Fibroblast of upper back skin (primary cell): Measurements from ENCODE around the gene NRDE2.
"Not testable (repeated sequence)": the region's sequence is repeated elsewhere in the genome, so short reads cannot be mapped to it uniquely, and the experiment has no call there.

ENCODE experiments used
- DNase-seq: peaks from one replicate; pipeline ENCODE4 v3.0.0-alpha.2; 2013

Gene NRDE2

DNA sequence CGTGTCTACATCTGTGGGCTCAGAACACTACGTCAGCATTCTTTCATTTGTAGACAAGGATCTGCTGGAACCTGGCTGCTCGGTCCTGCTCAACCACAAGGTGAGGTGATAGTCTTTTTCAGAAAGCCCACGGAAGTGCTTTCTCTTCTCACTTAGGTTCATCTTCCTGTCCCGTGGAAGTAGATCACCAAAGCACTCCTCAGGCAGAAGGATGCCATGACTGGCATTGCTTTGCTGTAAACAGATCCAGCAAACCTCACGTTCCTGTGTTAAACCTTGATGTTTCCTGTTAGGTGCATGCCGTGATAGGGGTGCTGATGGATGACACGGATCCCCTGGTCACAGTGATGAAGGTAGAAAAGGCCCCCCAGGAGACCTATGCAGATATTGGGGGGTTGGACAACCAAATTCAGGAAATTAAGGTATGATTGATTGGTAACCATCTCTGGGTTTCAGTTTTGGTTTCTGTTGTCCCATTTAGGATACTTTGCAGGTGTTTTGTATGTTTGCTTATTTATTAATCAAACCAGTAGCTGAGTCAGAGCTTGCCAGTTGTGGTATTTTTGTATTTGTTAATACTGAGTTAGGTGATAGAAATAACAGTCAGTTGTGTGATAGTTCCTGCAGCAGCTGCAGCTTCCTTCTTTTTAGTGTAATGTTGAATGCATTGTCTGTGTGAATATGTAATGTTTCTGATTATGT lies 67.8 kb downstream of the NRDE2 start:
- DNase-seq: no peak

- peak; percentile 92 for DNase-seq
Observed at GRCh38 chr14:90256354-90257131, 75.2 kb downstream of the NRDE2 start, which contains the start of gene PSMC1. Gene PSMC1, plus strand, starts transcription at chr14:90256553. Its CDS starts 45 bp downstream, at chr14:90256598.

DNA sequence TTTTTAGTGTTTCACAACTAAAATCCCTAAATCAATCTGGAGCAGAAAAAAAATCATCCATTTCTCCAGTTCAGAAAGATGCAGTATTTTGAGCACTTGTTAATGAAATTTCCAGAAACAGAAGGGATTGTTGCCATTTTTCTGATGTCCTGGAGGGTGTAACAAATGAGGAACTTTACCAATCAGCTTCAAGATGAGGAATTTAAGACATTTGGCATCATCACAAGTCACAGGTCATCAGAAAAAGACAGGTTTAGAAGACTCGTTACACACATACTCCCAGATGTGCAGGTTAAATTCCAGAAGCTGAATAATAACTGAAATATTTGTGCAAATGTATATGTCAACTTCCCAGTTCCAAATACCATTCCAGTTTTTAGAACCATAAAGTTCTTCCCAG lies 75.9 kb downstream of the NRDE2 start:
- no peak for DNase-seq

GRCh38 chr14:90253826-90254225 lies 77.9 kb downstream of the NRDE2 start:
- no peak for DNase-seq

GRCh38 chr14:90248594-90248993 lies 83.1 kb downstream of the NRDE2 start:
- no peak for DNase-seq

DNA sequence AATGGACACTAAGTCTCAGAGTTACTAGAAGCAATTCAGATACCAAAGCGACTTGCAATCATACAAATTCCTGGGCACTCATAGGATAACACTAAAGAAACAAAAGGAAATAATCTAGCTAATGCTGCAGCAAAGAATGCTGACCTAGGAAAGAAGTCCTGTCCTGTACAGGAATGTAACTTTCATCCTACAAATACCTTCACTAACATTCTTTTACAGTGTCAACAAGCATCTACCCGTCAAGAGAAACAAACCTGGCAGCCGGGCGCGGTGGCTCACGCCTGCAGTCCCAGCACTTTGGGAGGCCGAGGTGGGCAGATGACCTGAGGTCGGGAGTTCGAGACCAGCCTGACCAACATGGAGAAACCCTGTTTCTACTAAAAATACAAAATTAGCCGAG lies 84.3 kb downstream of the NRDE2 start:
- DNase-seq: not testable (repeated sequence)

- no peak for DNase-seq
Observed at GRCh38 chr14:90246936-90247335, 84.8 kb downstream of the NRDE2 start.

DNA sequence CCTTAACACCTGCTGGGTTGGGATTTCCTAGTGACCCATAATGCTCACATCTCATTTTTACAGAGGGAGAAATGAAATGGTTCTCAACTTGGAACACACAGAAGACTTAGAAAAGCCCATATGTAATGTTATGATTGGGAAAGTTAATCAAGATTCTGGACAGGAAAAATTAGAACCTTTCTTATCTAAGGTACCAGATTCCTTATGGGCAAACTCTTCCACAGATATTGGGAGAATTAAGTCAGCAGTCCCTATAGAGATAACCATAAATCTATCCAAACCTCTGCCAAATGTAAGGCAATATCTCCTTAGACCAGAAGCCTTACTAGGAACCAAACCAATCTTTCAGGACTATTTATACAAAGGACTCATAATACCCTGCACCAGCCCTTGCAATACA lies 89.3 kb downstream of the NRDE2 start:
- DNase-seq: no peak

DNA sequence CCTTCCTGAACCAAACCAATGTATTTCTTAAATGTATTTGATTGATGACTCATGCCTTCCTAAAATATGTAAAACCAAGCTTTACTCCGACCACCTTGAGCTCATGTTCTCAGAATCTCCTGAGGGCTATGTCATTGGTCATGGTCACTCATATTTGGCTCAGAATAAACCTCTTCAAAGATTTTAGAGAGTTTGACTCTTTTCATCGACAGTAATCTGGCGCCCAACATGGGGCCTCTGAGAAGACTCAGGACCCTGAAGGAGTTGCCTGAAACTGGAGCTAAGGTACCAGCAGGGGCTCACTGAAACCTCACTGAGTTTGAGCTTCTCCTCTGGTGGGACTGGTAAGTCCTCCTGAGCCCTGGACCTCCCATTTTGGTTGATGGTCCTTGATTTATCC lies 92.6 kb downstream of the NRDE2 start:
- peak; percentile 2 for DNase-seq

DNA sequence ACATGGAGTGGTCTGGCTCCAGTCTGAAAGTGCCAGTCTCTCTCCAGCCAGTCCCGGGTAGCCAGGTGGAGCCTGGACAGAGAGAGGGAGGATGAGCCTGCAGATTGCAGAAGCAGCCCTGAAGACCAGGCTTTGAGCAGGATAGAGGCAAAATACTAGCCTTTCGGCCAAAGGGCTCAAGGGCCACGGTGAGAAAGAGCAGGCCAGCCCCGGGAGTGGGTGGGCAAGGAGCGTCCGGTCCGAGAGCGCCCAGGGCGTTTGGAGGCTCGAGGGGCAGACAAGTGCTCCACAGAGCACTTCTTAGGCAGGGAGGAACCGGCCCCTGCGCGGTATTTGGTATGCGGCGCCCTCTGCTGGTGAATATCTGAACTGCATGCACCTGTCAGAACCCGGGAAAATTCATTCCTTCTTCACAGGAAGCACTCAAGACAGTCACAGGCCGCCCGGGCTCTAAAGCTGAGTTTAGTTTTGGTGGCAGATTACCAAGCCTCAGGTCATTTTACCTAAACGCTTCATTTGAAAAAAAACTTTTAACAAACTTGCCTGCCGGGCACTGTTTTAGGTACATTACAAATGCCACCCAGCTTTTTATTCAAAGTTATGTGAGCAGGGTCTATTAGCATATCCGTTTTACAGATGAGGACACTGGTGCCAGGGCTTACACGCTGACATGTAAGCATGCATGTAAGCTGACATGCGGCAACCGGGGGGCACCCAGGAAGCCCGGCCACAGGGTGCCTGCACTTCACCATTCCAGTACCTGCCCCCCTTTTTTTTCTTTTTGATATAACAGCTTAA lies 96.4 kb downstream of the NRDE2 start:
- peak; percentile 28 for DNase-seq

DNA sequence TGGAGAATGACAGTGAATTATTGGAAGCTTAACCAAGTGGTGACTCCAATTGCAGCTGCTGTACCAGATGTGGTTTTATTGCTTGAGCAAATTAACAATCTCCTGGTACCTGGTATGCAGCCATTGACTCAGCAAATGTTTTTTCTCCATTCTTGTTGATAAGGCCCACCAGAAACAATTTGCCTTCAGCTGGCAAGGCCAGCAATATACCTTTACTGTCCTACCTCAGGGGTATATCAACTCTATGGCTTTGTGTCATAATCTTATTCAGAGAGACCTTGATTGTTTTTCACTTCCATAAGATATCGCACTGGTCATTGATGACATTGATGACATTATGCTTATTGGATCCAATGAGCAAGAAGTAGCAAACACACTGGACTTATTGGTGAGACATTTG lies 101.8 kb downstream of the NRDE2 start:
- DNase-seq: not testable (repeated sequence)

- no peak for DNase-seq
Observed at GRCh38 chr14:90228478-90228877, 103.3 kb downstream of the NRDE2 start.
